ENCODE data around the gene ZMYND15.

DNA sequence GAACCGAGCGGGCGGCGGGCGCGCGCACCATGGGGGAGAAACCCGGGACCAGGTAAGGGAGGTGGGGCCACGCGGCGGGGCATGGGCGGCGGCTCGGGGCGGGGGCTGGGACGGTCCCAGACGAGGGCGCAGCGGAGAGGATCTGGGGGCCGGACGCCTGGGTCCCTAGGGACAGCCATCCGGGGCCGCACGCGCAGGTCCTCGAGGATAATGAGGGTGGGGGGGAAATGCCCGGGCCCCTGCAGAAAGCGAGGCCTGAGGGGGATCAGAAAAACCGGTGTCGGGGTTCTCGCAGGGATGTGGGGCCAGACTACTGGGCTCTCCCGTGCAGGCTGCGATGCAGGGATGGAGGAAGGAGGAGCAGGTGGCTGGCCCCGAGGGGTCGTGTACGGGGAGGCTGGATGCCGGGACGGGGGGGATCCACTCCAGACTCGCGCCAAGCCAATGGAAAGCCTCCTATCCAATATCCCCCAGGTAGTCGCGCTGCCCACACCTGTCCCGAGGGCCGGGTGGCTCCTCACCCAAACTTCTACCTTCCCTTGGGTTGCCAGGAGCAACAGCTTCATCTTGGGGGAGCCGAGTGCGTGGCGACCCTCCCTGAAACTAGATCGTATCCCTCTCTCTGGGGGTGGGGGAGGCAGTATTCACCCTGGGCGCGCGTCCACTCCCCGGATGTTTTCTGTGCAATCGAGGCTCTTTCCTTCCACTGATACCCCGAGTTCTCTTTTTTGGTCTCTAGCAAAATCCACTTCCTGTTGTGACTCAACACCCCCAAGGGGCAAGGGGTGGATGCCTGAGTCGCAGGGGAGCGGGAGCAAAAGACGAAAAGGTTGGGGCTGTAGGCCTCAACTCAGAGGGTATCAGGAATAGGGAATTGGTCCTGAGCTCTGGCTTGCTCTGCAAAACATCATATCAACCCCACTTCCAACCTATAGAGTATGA, 28.7 kb upstream of the ZMYND15 start:
- TF ChIP-seq, protein P1, sequence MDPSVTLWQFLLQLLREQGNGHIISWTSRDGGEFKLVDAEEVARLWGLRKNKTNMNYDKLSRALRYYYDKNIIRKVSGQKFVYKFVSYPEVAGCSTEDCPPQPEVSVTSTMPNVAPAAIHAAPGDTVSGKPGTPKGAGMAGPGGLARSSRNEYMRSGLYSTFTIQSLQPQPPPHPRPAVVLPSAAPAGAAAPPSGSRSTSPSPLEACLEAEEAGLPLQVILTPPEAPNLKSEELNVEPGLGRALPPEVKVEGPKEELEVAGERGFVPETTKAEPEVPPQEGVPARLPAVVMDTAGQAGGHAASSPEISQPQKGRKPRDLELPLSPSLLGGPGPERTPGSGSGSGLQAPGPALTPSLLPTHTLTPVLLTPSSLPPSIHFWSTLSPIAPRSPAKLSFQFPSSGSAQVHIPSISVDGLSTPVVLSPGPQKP (IDR thresholded peaks at IDR 0.05; ENCODE audit: low read depth, low read length): no peak
- TF ChIP-seq, protein P2, sequence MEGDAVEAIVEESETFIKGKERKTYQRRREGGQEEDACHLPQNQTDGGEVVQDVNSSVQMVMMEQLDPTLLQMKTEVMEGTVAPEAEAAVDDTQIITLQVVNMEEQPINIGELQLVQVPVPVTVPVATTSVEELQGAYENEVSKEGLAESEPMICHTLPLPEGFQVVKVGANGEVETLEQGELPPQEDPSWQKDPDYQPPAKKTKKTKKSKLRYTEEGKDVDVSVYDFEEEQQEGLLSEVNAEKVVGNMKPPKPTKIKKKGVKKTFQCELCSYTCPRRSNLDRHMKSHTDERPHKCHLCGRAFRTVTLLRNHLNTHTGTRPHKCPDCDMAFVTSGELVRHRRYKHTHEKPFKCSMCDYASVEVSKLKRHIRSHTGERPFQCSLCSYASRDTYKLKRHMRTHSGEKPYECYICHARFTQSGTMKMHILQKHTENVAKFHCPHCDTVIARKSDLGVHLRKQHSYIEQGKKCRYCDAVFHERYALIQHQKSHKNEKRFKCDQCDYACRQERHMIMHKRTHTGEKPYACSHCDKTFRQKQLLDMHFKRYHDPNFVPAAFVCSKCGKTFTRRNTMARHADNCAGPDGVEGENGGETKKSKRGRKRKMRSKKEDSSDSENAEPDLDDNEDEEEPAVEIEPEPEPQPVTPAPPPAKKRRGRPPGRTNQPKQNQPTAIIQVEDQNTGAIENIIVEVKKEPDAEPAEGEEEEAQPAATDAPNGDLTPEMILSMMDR (IDR thresholded peaks at IDR 0.05): no peak
- TF ChIP-seq JUNB (IDR thresholded peaks at IDR 0.05) (no peak), RFX5 (IDR thresholded peaks at IDR 0.05) (no peak), SMC3 (IDR thresholded peaks at IDR 0.05) (no peak; the same call in 2 of the 3 replicates), EP300 (IDR thresholded peaks at IDR 0.05) (no peak), CBX2 (IDR thresholded peaks at IDR 0.05; ENCODE audit: borderline replicate concordance, low read depth) (no peak)

Measured in A549 (cell line).